Endothelial cell (in vitro differentiated cells): ENCODE measurements around the gene SLC28A1. TPM values are rescaled to one million over a fixed set of nuclear protein-coding genes. Genes with fewer than 3 reads are reported as not detected.

ENCODE experiments used
- DNase-seq: peaks from one replicate; pipeline ENCODE4 v3.0.0; 2021; ENCODE audit warnings: low spot score
- H3K27ac Mint-ChIP-seq: one replicate; pipeline ENCODE4 v1.8.0; 2021; ENCODE audit warnings: mixed read lengths, inconsistent platforms; ENCODE audit not compliant: unreplicated experiment
- H3K27me3 Mint-ChIP-seq: one replicate; pipeline ENCODE4 v1.8.0; 2021; ENCODE audit warnings: mild to moderate bottlenecking, moderate library complexity, mixed read lengths, inconsistent platforms; ENCODE audit not compliant: unreplicated experiment
- H3K36me3 Mint-ChIP-seq: one replicate; pipeline ENCODE4 v1.8.0; 2021; ENCODE audit warnings: mild to moderate bottlenecking, low read depth, mixed read lengths, inconsistent platforms; ENCODE audit not compliant: unreplicated experiment
- H3K4me1 Mint-ChIP-seq: one replicate; pipeline ENCODE4 v1.8.0; 2021; ENCODE audit warnings: mild to moderate bottlenecking, mixed read lengths, inconsistent platforms; ENCODE audit not compliant: unreplicated experiment
- H3K4me3 Mint-ChIP-seq: one replicate; pipeline ENCODE4 v1.8.0; 2021; ENCODE audit warnings: mild to moderate bottlenecking, mixed read lengths, inconsistent platforms; ENCODE audit not compliant: unreplicated experiment
- H3K9me3 Mint-ChIP-seq: one replicate; pipeline ENCODE4 v1.8.0; 2021; ENCODE audit warnings: mixed read lengths, inconsistent platforms; ENCODE audit not compliant: unreplicated experiment
- CTCF ChIP-seq: fragments of 200-600 bp; sonication (generic); IDR thresholded peaks from one replicate; pipeline ENCODE4 v1.5.0; 2021; ENCODE audit warnings: antibody characterized with exemption; ENCODE audit not compliant: unreplicated experiment
- total RNA-seq: library from RNA; stranded (reverse); fragmentation: NEBNext Ultra II Directional; extraction: Animal tissue kit (Norgen Biotek cat#: 25700); gene quantifications from one replicate; pipeline ENCODE4 v1.2.1, GENCODE V29; 2021; ENCODE audit not compliant: unreplicated experiment

Gene SLC28A1
- total RNA-seq, 1 donor from 2014 or later = not detected

GRCh38 chr15:84913360-84913723, 28.9 kb downstream of the SLC28A1 start:
- Mint-ChIP-seq H3K9me3 (no peaks in the 10 kb centered on the region), H3K36me3 (no peaks in the 10 kb centered on the region), H3K27me3 (peaks cover 2% of the 10 kb centered on the region), H3K27ac (no peak overlapping the region), H3K4me3 (no peak overlapping the region), H3K4me1 (peaks cover 19% of the 10 kb centered on the region)
- TF ChIP-seq CTCF = no peak
- DNase-seq = no peak

- Mint-ChIP-seq H3K4me3 (no peak overlapping the region), H3K27me3 (peaks cover 2% of the 10 kb centered on the region), H3K9me3 (no peaks in the 10 kb centered on the region), H3K27ac (no peak overlapping the region), H3K36me3 (no peaks in the 10 kb centered on the region), H3K4me1 (peaks cover 19% of the 10 kb centered on the region)
- no peak for TF ChIP-seq CTCF
- no peak for DNase-seq
Observed at GRCh38 chr15:84914351-84914750, 29.9 kb downstream of the SLC28A1 start.

GRCh38 chr15:84914909-84915605, 30.6 kb downstream of the SLC28A1 start:
- no peak for TF ChIP-seq CTCF
- no peak overlapping the region for H3K4me3 Mint-ChIP-seq
- no peak overlapping the region for H3K27ac Mint-ChIP-seq
- H3K27me3 Mint-ChIP-seq = peaks cover 2% of the 10 kb centered on the region
- H3K9me3 Mint-ChIP-seq = no peaks in the 10 kb centered on the region
- H3K4me1 Mint-ChIP-seq = peaks cover 19% of the 10 kb centered on the region
- no peak for DNase-seq
- H3K36me3 Mint-ChIP-seq = no peaks in the 10 kb centered on the region

GRCh38 chr15:84915606-84915958, 31.1 kb downstream of the SLC28A1 start:
- TF ChIP-seq CTCF = no peak
- Mint-ChIP-seq H3K27me3 (no peaks in the 10 kb centered on the region), H3K9me3 (no peaks in the 10 kb centered on the region), H3K36me3 (no peaks in the 10 kb centered on the region), H3K4me1 (peaks cover 20% of the 10 kb centered on the region), H3K27ac (no peak overlapping the region), H3K4me3 (no peak overlapping the region)
- DNase-seq = no peak

GRCh38 chr15:84917452-84917851, 33.0 kb downstream of the SLC28A1 start:
- Mint-ChIP-seq H3K9me3 (no peaks in the 10 kb centered on the region), H3K36me3 (no peaks in the 10 kb centered on the region), H3K27ac (no peak overlapping the region), H3K27me3 (peaks cover 4% of the 10 kb centered on the region), H3K4me3 (no peak overlapping the region), H3K4me1 (peaks cover 12% of the 10 kb centered on the region)
- no peak for TF ChIP-seq CTCF
- DNase-seq = no peak
